ENCODE measurements around the gene AQP3. TPM values are rescaled to one million over a fixed set of nuclear protein-coding genes. Genes with fewer than 3 reads are reported as not detected.

The AQP3 gene
- polyA plus RNA-seq, 2 of the 4 experiments (the other 2 are of a cell fraction), result 6.2 to 18.8 TPM

DNA sequence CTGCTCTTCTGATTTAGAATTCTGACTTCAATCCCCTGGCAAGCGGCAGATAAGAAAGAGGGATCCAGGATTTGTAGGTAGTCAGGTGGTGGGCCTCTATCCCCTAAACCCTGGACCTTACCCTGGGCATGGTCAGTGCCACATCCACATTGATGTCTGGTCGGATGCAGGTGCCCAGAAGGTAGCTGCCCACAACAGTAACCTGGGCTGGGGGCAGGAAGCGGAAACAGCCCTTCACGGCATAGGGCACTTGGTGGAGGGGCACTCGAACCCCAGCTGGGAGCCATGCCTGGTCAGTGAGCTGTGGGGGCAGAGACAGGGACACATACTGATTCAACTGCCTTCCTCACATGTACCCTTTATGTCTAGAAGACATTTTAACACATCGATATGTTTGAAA lies 22.5 kb upstream of the AQP3 start:
- Histone ChIP-seq H3K27ac (no peak overlapping the region), H3K4me2 (no peak overlapping the region), H3K4me3 (no peak overlapping the region), H3K4me1 (peaks cover 14% of the 10 kb centered on the region), H3K9me3 (no peaks in the 10 kb centered on the region)
- ATAC-seq (no peak), DNase-seq (ENCODE audit: low read depth in 1 of 2, low spot score in 1 of 2) (no peak), FAIRE-seq (no peak)
- 98% methylated on average over 5 of the region's 6 CpGs for WGBS (ENCODE audit: missing lambda C conversion rate)
- ChIA-PET POLR2A (no interaction called here), CTCF (interaction anchor here (0.6 to 41.9 kb wide), 8 partner anchors 4 to 154 kb away, joined by 3 to 834 read pairs (median 76); partner anchors contain the start of genes AQP3, AQP7 and NOL6)
- no peak for TF ChIP-seq SMC3 (IDR thresholded peaks at IDR 0.05)
- no peak for TF ChIP-seq EP300 (IDR thresholded peaks at IDR 0.05)
- TF ChIP-seq HOXB5 (CRISPR knock-in tag; IDR thresholded peaks at IDR 0.05), result no peak
- TF ChIP-seq POLR2AphosphoS2 (conservative IDR thresholded peaks at IDR 0.05; ENCODE audit: low read length), result no peak
- no peak for TF ChIP-seq ATOH8 (CRISPR knock-in tag; IDR thresholded peaks at IDR 0.05; ENCODE audit: low read depth)
- TF ChIP-seq, protein P1, sequence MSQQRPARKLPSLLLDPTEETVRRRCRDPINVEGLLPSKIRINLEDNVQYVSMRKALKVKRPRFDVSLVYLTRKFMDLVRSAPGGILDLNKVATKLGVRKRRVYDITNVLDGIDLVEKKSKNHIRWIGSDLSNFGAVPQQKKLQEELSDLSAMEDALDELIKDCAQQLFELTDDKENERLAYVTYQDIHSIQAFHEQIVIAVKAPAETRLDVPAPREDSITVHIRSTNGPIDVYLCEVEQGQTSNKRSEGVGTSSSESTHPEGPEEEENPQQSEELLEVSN (IDR thresholded peaks at IDR 0.05; ENCODE audit: borderline replicate concordance, low read depth), result no peak
- no peak for TF ChIP-seq HMGXB4 (CRISPR knock-in tag; IDR thresholded peaks at IDR 0.05; ENCODE audit: borderline replicate concordance)
- TF ChIP-seq HDAC2 (IDR thresholded peaks at IDR 0.05), result no peak
- no peak for TF ChIP-seq GATA3 (IDR thresholded peaks at IDR 0.05; ENCODE audit: borderline replicate concordance)
- TF ChIP-seq NFE2L2 (conservative IDR thresholded peaks at IDR 0.05; ENCODE audit: low read length), result no peak
- TF ChIP-seq REST (IDR thresholded peaks at IDR 0.05), result no peak
- no peak for TF ChIP-seq FOSL2 (IDR thresholded peaks at IDR 0.05)
- TF ChIP-seq FOSL2 (CRISPR knock-in tag; IDR thresholded peaks at IDR 0.05), result no peak
- TF ChIP-seq ELK1 (IDR thresholded peaks at IDR 0.05; ENCODE audit: low read depth, low read length), result no peak
- TF ChIP-seq TFCP2L1 (CRISPR knock-in tag; IDR thresholded peaks at IDR 0.05), result no peak
- TF ChIP-seq, protein P2, sequence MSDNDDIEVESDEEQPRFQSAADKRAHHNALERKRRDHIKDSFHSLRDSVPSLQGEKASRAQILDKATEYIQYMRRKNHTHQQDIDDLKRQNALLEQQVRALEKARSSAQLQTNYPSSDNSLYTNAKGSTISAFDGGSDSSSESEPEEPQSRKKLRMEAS (IDR thresholded peaks at IDR 0.05), result no peak
- TF ChIP-seq, protein P3, sequence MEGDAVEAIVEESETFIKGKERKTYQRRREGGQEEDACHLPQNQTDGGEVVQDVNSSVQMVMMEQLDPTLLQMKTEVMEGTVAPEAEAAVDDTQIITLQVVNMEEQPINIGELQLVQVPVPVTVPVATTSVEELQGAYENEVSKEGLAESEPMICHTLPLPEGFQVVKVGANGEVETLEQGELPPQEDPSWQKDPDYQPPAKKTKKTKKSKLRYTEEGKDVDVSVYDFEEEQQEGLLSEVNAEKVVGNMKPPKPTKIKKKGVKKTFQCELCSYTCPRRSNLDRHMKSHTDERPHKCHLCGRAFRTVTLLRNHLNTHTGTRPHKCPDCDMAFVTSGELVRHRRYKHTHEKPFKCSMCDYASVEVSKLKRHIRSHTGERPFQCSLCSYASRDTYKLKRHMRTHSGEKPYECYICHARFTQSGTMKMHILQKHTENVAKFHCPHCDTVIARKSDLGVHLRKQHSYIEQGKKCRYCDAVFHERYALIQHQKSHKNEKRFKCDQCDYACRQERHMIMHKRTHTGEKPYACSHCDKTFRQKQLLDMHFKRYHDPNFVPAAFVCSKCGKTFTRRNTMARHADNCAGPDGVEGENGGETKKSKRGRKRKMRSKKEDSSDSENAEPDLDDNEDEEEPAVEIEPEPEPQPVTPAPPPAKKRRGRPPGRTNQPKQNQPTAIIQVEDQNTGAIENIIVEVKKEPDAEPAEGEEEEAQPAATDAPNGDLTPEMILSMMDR (IDR thresholded peaks at IDR 0.05), result no peak

Data from A549 (cell line).